ENCODE measurements around the gene ACOT11. TPM values are rescaled to one million over a fixed set of nuclear protein-coding genes. Genes with fewer than 3 reads are reported as not detected.

ACOT11 gene
- polyA plus RNA-seq, 1 of the 3 experiments (the other 2 are of a cell fraction), result 6.9 TPM

GRCh38 chr1:54594463-54594862 is 46.4 kb downstream of the ACOT11 start:
- H3K27me3 ChIP-seq (ENCODE audit: insufficient read depth), result no peaks in the 10 kb centered on the region
- WGBS (ENCODE audit: low lambda C conversion rate), result 100% methylated on average over 1 of the region's 16 CpGs
- TF ChIP-seq PBX3 (IDR thresholded peaks at IDR 0.05) (no peak), SIN3A (IDR thresholded peaks at IDR 0.05; ENCODE audit: borderline replicate concordance, low read depth, low read length) (no peak), YY1 (IDR thresholded peaks at IDR 0.05; ENCODE audit: low read depth) (no peak), USF2 (IDR thresholded peaks at IDR 0.05; ENCODE audit: borderline replicate concordance, low read depth, low read length) (no peak), FOXJ3 (CRISPR knock-in tag; IDR thresholded peaks at IDR 0.05) (no peak)
- no peaks in the 10 kb centered on the region for H3K9me2 ChIP-seq
- H4K20me1 ChIP-seq (ENCODE audit: insufficient read depth), result no peaks in the 10 kb centered on the region
- H3K4me3 ChIP-seq (ENCODE audit: low read depth in 2 of 2, low read length in 1 of 2), result no peak overlapping the region
- H3K9me3 ChIP-seq, result no peaks in the 10 kb centered on the region
- H3F3A ChIP-seq (replicated peaks; ENCODE audit: insufficient read depth), result no peaks in the 10 kb centered on the region
- peaks cover 0 to 11% of the 10 kb centered on the region in 2 experiments for H3K36me3 ChIP-seq (replicated peaks in 1 of 2; ENCODE audit: control insufficient read depth in 1 of 2, insufficient read depth in 2 of 2, low read length in 1 of 2)
- ChIA-PET CTCF (interaction anchor here (1.4 kb wide), 1 partner anchor 47 kb away, joined by 5 read pairs; the partner anchor contains the start of gene ACOT11), POLR2A (no interaction called here)
- H3K79me2 ChIP-seq (ENCODE audit: insufficient read depth), result no peaks in the 10 kb centered on the region
- H2AFZ ChIP-seq (ENCODE audit: low read depth), result no peak overlapping the region
- H3K4me2 ChIP-seq, result no peak overlapping the region
- peak; percentile 20 for DNase-seq
- H3K4me1 ChIP-seq (ENCODE audit: control insufficient read depth in 1 of 2, insufficient read depth in 2 of 2, low read depth in 1 of 2, low read length in 1 of 2), result no peaks in the 10 kb centered on the region
- H3K27ac ChIP-seq (ENCODE audit: low read depth in 2 of 2, low read length in 1 of 2), result no peak overlapping the region
- no peak overlapping the region for H3K9ac ChIP-seq

- 93% methylated on average over 3 of the region's 3 CpGs for WGBS (ENCODE audit: low lambda C conversion rate)
- no peak overlapping the region for H3K4me3 ChIP-seq (ENCODE audit: low read depth in 2 of 2, low read length in 1 of 2)
- H3K9me2 ChIP-seq, result no peaks in the 10 kb centered on the region
- H4K20me1 ChIP-seq (ENCODE audit: insufficient read depth), result no peaks in the 10 kb centered on the region
- no peaks in the 10 kb centered on the region for H3K9me3 ChIP-seq
- no peak for DNase-seq
- H3K79me2 ChIP-seq (ENCODE audit: insufficient read depth), result no peaks in the 10 kb centered on the region
- H3K4me1 ChIP-seq (ENCODE audit: control insufficient read depth in 1 of 2, insufficient read depth in 2 of 2, low read depth in 1 of 2, low read length in 1 of 2), result no peaks in the 10 kb centered on the region
- CTCF ChIA-PET, result interaction anchor here (0.6 kb wide), 1 partner anchor 16 kb away, joined by 3 read pairs; no protein-coding TSS in a partner anchor
- H3K27me3 ChIP-seq (ENCODE audit: insufficient read depth), result no peaks in the 10 kb centered on the region
- POLR2A ChIA-PET, result no interaction called here
- H2AFZ ChIP-seq (ENCODE audit: low read depth), result no peak overlapping the region
- no peak overlapping the region for H3K4me2 ChIP-seq
- no peak overlapping the region for H3K27ac ChIP-seq (ENCODE audit: low read depth in 2 of 2, low read length in 1 of 2)
- no peaks in the 10 kb centered on the region for H3F3A ChIP-seq (replicated peaks; ENCODE audit: insufficient read depth)
- H3K9ac ChIP-seq, result no peak overlapping the region
- peaks cover 0 to 11% of the 10 kb centered on the region in 2 experiments for H3K36me3 ChIP-seq (replicated peaks in 1 of 2; ENCODE audit: control insufficient read depth in 1 of 2, insufficient read depth in 2 of 2, low read length in 1 of 2)
- TF ChIP-seq IRF3 (IDR thresholded peaks at IDR 0.05; ENCODE audit: low read depth, low read length) (no peak), RFX5 (IDR thresholded peaks at IDR 0.05; ENCODE audit: low read length) (no peak), RXRA (IDR thresholded peaks at IDR 0.05; ENCODE audit: borderline replicate concordance, low read depth) (no peak), TAF1 (IDR thresholded peaks at IDR 0.05; ENCODE audit: borderline replicate concordance, low read depth, low read length) (no peak), TCF12 (IDR thresholded peaks at IDR 0.05) (no peak), MXI1 (IDR thresholded peaks at IDR 0.05; ENCODE audit: low read depth, low read length) (no peak), MEF2A (IDR thresholded peaks at IDR 0.05; ENCODE audit: borderline replicate concordance, low read depth) (no peak), JUND (IDR thresholded peaks at IDR 0.05) (no peak), CTCF (IDR thresholded peaks at IDR 0.05) (no peak), EP300 (IDR thresholded peaks at IDR 0.05; ENCODE audit: borderline replicate concordance in 1 of 2, low read depth in 1 of 2, low read length in 1 of 2) (no peak), USF1 (IDR thresholded peaks at IDR 0.05; ENCODE audit: borderline replicate concordance, low read depth) (no peak), SIN3A (IDR thresholded peaks at IDR 0.05; ENCODE audit: borderline replicate concordance, low read depth, low read length) (no peak), EZH2phosphoT487 (IDR thresholded peaks at IDR 0.05; ENCODE audit: borderline replicate concordance, low read depth) (no peak), GABPA (IDR thresholded peaks at IDR 0.05; ENCODE audit: low read depth) (no peak), SMC3 (IDR thresholded peaks at IDR 0.05; ENCODE audit: low read depth, low read length) (no peak), GATA2 (CRISPR knock-in tag; IDR thresholded peaks at IDR 0.05) (no peak), USF2 (IDR thresholded peaks at IDR 0.05; ENCODE audit: borderline replicate concordance, low read depth, low read length) (no peak), TEAD4 (IDR thresholded peaks at IDR 0.05; ENCODE audit: borderline replicate concordance, insufficient read depth) (no peak)
Measured at GRCh38 chr1:54595956-54596498, 48.0 kb downstream of the ACOT11 start.
